Thymus (tissue), 11 donors: ENCODE measurements around the gene B4GALT6. TPM values are rescaled to one million over a fixed set of nuclear protein-coding genes. Genes with fewer than 3 reads are reported as not detected.

ENCODE experiments used
- DNase-seq, 9 donors: peaks; one replicate each; pipeline ENCODE4 v3.0.0-alpha.2; 2013; ENCODE audit warnings: low spot score in 9 of 9, low read depth in 6 of 9, missing footprints in 1 of 9
- H3K27ac ChIP-seq, 2 donors: one replicate each; pipeline ENCODE4 v1.5.1; 2013; ENCODE audit warnings: control low read depth in 1 of 2, low read depth in 1 of 2, low read length in 1 of 2, mild to moderate bottlenecking in 1 of 2, moderate library complexity in 1 of 2
- H3K27me3 ChIP-seq, 2 donors: one replicate each; pipeline ENCODE4 v1.5.1; 2013; ENCODE audit warnings: low read length in 1 of 2; ENCODE audit not compliant: control insufficient read depth in 2 of 2, insufficient read depth in 1 of 2
- H3K36me3 ChIP-seq, 2 donors: one replicate each; pipeline ENCODE4 v1.5.1; 2013; ENCODE audit warnings: low read length in 1 of 2, mild to moderate bottlenecking in 1 of 2, moderate library complexity in 1 of 2; ENCODE audit not compliant: control insufficient read depth in 2 of 2, insufficient read depth in 2 of 2
- H3K4me1 ChIP-seq, 2 donors: one replicate each; pipeline ENCODE4 v1.5.1; 2013; ENCODE audit warnings: low read length in 2 of 2; ENCODE audit not compliant: control insufficient read depth in 2 of 2, insufficient read depth in 2 of 2
- H3K4me3 ChIP-seq, 2 donors: one replicate each; pipeline ENCODE4 v1.5.1; 2013; ENCODE audit warnings: low read length in 2 of 2, control low read depth in 1 of 2, mild to moderate bottlenecking in 1 of 2
- H3K9me3 ChIP-seq, 2 donors: one replicate each; pipeline ENCODE4 v1.5.1; 2013; ENCODE audit warnings: low read length in 1 of 2, mild to moderate bottlenecking in 1 of 2; ENCODE audit not compliant: control insufficient read depth in 2 of 2, insufficient read depth in 1 of 2
- WGBS: extraction: QIAGEN DNeasy Blood & Tissue Kit; methylation state at CpG from one replicate; pipeline ENCODE4 v1.1.7; 2013; 5-methylcytosine and 5-hydroxymethylcytosine counted together
- polyA plus RNA-seq: library from polyadenylated mRNA; stranded (reverse); fragments of 200-250 nt; gene quantifications from one replicate; pipeline ENCODE4 v1.2.3, GENCODE V29; 2013
- total RNA-seq: library from RNA; stranded (reverse); fragments of 120-200 nt; gene quantifications from one replicate; pipeline ENCODE4 v1.2.4, GENCODE V29; 2013
- donor health status: healthy.

B4GALT6 gene
- total and polyA plus RNA-seq, 2 donors: 6.6 to 9.5 TPM

GRCh38 chr18:31586616-31587015 is 97.8 kb downstream of the B4GALT6 start:
- no peaks in the 10 kb centered on the region for H3K9me3 ChIP-seq
- WGBS: 97% methylated on average over 5 of the region's 5 CpGs
- no peaks in the 10 kb centered on the region for H3K27me3 ChIP-seq
- DNase-seq: no peak
- H3K27ac ChIP-seq: no peak overlapping the region
- H3K4me3 ChIP-seq: no peak overlapping the region
- no peaks in the 10 kb centered on the region for H3K4me1 ChIP-seq
- H3K36me3 ChIP-seq: no peaks in the 10 kb centered on the region

GRCh38 chr18:31585991-31586390 is 98.4 kb downstream of the B4GALT6 start:
- no peaks in the 10 kb centered on the region for H3K36me3 ChIP-seq
- WGBS: 62% methylated on average over 5 of the region's 5 CpGs
- no peaks in the 10 kb centered on the region for H3K4me1 ChIP-seq
- no peak for DNase-seq
- H3K27me3 ChIP-seq: no peaks in the 10 kb centered on the region
- no peak overlapping the region for H3K4me3 ChIP-seq
- H3K9me3 ChIP-seq: no peaks in the 10 kb centered on the region
- H3K27ac ChIP-seq: no peak overlapping the region

- WGBS: 97% methylated on average over 5 of the region's 5 CpGs
- Histone ChIP-seq H3K4me3 (no peak overlapping the region), H3K27ac (no peak overlapping the region), H3K27me3 (no peaks in the 10 kb centered on the region), H3K36me3 (no peaks in the 10 kb centered on the region), H3K4me1 (no peaks in the 10 kb centered on the region), H3K9me3 (no peaks in the 10 kb centered on the region)
- no peak for DNase-seq
Observed at GRCh38 chr18:31583185-31583854, 101.1 kb downstream of the B4GALT6 start.

- WGBS: 41% methylated on average over 4 of the region's 4 CpGs
- no peaks in the 10 kb centered on the region for H3K36me3 ChIP-seq
- no peak for DNase-seq
- no peaks in the 10 kb centered on the region for H3K9me3 ChIP-seq
- H3K4me3 ChIP-seq: no peak overlapping the region
- peaks cover 0 to 1% of the 10 kb centered on the region in 2 donors for H3K4me1 ChIP-seq
- no peaks in the 10 kb centered on the region for H3K27me3 ChIP-seq
- H3K27ac ChIP-seq: no peak overlapping the region
Observed at GRCh38 chr18:31581498-31582197, 102.7 kb downstream of the B4GALT6 start.

- Histone ChIP-seq H3K9me3 (no peaks in the 10 kb centered on the region), H3K27me3 (no peaks in the 10 kb centered on the region), H3K27ac (no peak overlapping the region), H3K4me3 (no peak overlapping the region), H3K36me3 (no peaks in the 10 kb centered on the region), H3K4me1 (peaks cover 3% of the 10 kb centered on the region in 2 donors)
- DNase-seq: no peak
- 96% methylated on average over 2 of the region's 2 CpGs for WGBS
Observed at GRCh38 chr18:31579375-31579774, 105.0 kb downstream of the B4GALT6 start.

- H3K4me1 ChIP-seq: peaks cover 3% of the 10 kb centered on the region in 2 donors
- H3K27ac ChIP-seq: no peak overlapping the region
- H3K27me3 ChIP-seq: no peaks in the 10 kb centered on the region
- no peak for DNase-seq
- H3K36me3 ChIP-seq: no peaks in the 10 kb centered on the region
- 98% methylated on average over 4 of the region's 4 CpGs for WGBS
- H3K9me3 ChIP-seq: no peaks in the 10 kb centered on the region
- H3K4me3 ChIP-seq: no peak overlapping the region
Observed at GRCh38 chr18:31578126-31578525, 106.3 kb downstream of the B4GALT6 start.

GRCh38 chr18:31577195-31577594 is 107.2 kb downstream of the B4GALT6 start:
- 54% methylated on average over 1 of the region's 1 CpG for WGBS
- Histone ChIP-seq H3K9me3 (no peaks in the 10 kb centered on the region), H3K36me3 (no peaks in the 10 kb centered on the region), H3K4me3 (no peak overlapping the region), H3K27ac (no peak overlapping the region), H3K27me3 (no peaks in the 10 kb centered on the region), H3K4me1 (peaks cover 3% of the 10 kb centered on the region in 2 donors)
- DNase-seq: no peak

- WGBS: 35% methylated on average over 4 of the region's 4 CpGs
- peaks cover 3% of the 10 kb centered on the region in 2 donors for H3K4me1 ChIP-seq
- H3K4me3 ChIP-seq: no peak overlapping the region
- no peak overlapping the region for H3K27ac ChIP-seq
- H3K36me3 ChIP-seq: no peaks in the 10 kb centered on the region
- DNase-seq: peak in 6 of 9 donors; percentile 7 to 53 (median 20)
- H3K27me3 ChIP-seq: no peaks in the 10 kb centered on the region
- no peaks in the 10 kb centered on the region for H3K9me3 ChIP-seq
Observed at GRCh38 chr18:31576670-31577069, 107.7 kb downstream of the B4GALT6 start.

- H3K27ac ChIP-seq: no peak overlapping the region
- 96% methylated on average over 3 of the region's 3 CpGs for WGBS
Observed at GRCh38 chr18:31575515-31576257, 108.7 kb downstream of the B4GALT6 start.

More at GRCh38 chr18:31575515-31576257, 108.7 kb downstream of the B4GALT6 start:
- Histone ChIP-seq H3K27me3 (no peaks in the 10 kb centered on the region), H3K9me3 (no peaks in the 10 kb centered on the region), H3K4me3 (no peak overlapping the region), H3K36me3 (no peaks in the 10 kb centered on the region), H3K4me1 (peaks cover 3% of the 10 kb centered on the region in 2 donors)
- no peak for DNase-seq
